Bronchus fibroblast of lung (primary cell): ENCODE measurements around the gene SKIC2. TPM values are rescaled to one million over a fixed set of nuclear protein-coding genes. Genes with fewer than 3 reads are reported as not detected.

Source experiments
- total RNA-seq: library from RNA; depleted of rRNA; stranded (reverse); fragments of >200 nt; gene quantifications from 2 replicates; pipeline ENCODE4 v1.2.3, GENCODE V29; 2015

Gene SKIC2
- total RNA-seq = 44.4 and 46.7 TPM in 2 replicates

DNA sequence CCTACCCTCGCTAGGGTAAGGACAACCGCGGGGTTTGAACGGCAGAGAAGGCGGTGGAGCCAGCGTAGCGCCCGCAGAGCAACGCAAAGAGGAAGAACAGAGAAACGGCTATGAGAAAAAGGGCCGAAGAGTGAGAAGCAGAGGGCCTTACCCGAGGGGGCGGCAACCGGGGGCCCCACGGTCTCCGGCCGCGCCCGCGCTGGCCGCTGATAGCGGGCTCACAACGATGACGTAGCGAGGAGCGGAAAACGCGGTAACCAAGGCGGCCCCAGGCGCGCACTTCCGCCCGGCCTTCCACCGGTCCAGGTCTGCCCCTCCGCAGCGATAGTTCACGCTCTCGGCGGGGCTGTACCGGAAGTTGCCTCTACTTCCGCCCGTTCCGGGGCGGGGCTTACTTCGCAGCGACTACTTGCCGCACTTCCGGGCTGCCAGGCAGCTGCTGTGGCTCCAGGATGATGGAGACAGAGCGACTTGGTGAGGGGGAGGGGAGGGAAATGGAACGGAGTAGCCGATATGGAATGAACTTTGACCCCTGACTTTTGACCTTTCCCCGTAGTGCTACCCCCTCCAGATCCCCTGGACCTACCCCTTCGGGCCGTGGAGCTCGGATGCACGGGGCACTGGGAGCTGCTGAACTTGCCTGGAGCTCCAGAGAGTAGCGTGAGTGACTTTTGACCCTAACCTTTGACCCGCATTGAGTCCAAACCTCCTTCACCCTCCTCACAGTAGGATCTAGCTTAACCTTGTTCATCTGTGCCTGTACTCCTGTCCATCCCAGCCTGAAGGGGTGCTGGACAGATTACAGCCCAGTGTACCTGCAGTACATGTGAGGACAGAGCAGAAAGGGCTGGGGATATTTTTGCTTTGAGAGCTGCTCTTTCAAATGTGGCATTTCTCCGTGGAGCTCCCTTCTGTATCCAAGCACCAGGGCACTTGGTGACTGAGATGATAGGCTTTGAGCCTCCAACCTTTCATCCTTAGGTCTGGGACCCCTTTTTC, at the start of gene SKIC2, which contains the start of gene NELFE:
Gene SKIC2 (plus strand): TSS at position 435 of the 999 bp plus-strand sequence. CDS start 18 bp downstream, at position 453.
Gene NELFE (minus strand): TSS at position 231 of the 999 bp plus-strand sequence. CDS start 525 bp downstream, outside the sequence.

DNA sequence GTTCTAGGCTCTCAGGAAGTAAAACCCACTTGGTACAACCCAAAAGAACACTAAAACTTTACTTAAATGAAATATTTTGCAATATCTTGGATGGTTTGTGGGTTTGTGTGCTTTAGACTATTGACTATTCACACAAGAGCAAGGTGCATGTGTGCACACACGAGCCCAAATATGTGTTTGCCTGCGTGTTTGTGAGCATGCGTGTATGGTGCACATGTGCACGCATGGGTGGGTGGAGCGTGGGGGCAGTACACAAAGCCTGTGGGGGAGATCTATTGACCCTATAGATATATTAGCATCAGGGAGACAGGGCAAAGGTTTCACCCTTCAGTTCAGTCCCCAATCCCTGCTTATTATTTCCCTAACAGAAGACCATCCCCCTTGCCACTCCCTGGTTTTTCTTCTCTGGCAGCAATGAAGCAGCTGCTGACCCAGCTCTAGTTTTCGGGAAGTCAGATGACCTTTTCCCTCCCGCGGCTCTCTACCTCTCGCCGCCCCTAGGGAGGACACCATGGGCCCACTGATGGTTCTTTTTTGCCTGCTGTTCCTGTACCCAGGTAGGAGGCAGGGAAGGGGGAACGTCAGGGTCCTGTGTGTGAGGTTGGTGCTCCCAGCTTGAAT, 31.6 kb upstream of the SKIC2 start, which contains the start of gene C2:
Gene C2 (plus strand): TSS at position 476 of the 621 bp plus-strand sequence. CDS start 36 bp downstream, at position 512.

DNA sequence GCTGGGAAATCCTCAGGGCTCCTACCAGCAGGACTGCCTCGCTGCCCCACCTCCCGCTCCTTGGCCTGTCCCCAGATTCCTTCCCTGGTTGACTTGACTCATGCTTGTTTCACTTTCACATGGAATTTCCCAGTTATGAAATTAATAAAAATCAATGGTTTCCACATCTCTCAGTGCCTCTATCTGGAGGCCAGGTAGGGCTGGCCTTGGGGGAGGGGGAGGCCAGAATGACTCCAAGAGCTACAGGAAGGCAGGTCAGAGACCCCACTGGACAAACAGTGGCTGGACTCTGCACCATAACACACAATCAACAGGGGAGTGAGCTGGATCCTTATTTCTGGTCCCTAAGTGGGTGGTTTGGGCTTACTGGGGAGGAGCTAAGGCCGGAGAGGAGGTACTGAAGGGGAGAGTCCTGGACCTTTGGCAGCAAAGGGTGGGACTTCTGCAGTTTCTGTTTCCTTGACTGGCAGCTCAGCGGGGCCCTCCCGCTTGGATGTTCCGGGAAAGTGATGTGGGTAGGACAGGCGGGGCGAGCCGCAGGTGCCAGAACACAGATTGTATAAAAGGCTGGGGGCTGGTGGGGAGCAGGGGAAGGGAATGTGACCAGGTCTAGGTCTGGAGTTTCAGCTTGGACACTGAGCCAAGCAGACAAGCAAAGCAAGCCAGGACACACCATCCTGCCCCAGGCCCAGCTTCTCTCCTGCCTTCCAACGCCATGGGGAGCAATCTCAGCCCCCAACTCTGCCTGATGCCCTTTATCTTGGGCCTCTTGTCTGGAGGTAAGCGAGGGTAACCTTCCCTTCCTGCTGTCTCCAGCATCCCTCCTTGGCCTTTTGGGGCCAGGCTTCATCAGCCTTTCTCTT, 13.2 kb upstream of the SKIC2 start, which contains the start of gene CFB:
Gene CFB (plus strand): TSS at position 589 of the 863 bp plus-strand sequence. CDS start 127 bp downstream, at position 716.

DNA sequence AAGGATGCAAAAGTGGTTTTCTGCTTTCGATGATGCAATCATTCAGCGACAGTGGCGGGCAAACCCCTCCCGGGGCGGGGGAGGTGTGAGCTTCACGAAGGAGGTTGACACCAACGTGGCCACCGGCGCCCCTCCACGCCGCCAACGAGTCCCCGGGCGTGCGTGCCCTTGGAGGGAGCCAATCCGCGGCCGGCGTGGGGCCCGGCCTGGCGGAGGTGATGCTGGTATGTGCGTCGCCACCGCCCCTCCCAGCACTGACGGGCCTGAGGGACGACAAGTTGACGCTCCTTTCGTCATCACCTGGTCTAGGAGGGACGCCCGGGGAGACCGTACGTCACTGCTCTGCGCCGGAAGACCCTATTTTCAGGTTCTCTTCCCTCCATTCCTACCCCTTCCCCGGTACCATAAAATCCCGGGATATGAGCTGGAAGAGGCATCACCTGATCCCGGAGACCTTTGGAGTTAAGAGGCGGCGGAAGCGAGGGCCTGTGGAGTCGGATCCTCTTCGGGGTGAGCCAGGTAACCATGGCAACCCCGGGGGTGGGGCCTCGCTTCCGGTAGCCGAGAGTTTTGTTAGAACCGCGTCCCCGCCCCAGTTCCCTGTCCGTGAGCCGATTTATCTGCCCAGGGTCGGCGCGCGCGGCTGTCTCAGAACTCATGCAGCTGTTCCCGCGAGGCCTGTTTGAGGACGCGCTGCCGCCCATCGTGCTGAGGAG, 13.2 kb downstream of the SKIC2 start, which contains the start of gene DXO:
Gene DXO (minus strand): TSS at position 146 of the 716 bp plus-strand sequence. CDS start 463 bp downstream, outside the sequence.

DNA sequence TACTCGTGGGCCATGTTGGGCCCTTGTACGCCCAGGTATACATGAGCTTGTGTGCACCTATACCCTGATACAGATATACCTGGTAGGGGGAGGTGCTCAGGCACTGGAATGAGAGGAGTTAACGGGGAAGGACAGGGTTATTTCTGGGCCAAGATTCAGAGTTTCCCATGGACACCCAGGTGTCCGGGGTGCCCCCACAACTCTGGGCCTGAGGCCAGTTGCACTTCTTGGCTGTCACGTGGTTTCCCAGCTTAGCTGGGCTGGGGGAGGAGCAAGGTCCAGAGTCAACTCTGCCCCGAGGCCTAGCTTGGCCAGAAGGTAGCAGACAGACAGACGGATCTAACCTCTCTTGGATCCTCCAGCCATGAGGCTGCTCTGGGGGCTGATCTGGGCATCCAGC, 22.8 kb downstream of the SKIC2 start, which contains the start of gene C4A:
Gene C4A (plus strand): TSS at position 314 of the 400 bp plus-strand sequence. CDS start 51 bp downstream, at position 365.

DNA sequence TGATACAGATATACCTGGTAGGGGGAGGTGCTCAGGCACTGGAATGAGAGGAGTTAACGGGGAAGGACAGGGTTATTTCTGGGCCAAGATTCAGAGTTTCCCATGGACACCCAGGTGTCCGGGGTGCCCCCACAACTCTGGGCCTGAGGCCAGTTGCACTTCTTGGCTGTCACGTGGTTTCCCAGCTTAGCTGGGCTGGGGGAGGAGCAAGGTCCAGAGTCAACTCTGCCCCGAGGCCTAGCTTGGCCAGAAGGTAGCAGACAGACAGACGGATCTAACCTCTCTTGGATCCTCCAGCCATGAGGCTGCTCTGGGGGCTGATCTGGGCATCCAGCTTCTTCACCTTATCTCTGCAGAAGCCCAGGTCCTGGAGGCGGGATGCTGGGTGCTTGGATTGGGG, 55.6 kb downstream of the SKIC2 start, which contains the start of gene C4B:
Gene C4B (plus strand): TSS at position 249 of the 400 bp plus-strand sequence. CDS start 51 bp downstream, at position 300.

Other genes with a start within 250 kb of the SKIC2 start
- not detected in 2 replicates for gene LY6G6D, start 243.8 kb upstream of the SKIC2 start, total RNA-seq
- not detected in 2 replicates for gene LY6G6C, start 237.4 kb upstream of the SKIC2 start, total RNA-seq
- not detected in 2 replicates for gene MPIG6B, start 235.8 kb upstream of the SKIC2 start, total RNA-seq
- gene DDAH2, start 229.9 kb upstream of the SKIC2 start, total RNA-seq = 56.0 and 63.8 TPM in 2 replicates
- 974 and 1,027 TPM in 2 replicates for gene CLIC1, start 222.6 kb upstream of the SKIC2 start, total RNA-seq
- gene MSH5, start 219.2 kb upstream of the SKIC2 start, total RNA-seq = 10.9 and 15.5 TPM in 2 replicates
- 3.2 and 5.8 TPM in 2 replicates for gene SAPCD1, start 196.5 kb upstream of the SKIC2 start, total RNA-seq
- 0.45 and 0.67 TPM in 2 replicates for gene VWA7, start 181.8 kb upstream of the SKIC2 start, total RNA-seq
- gene VARS1, start 163.4 kb upstream of the SKIC2 start, total RNA-seq = 90.6 and 111 TPM in 2 replicates
- gene LSM2, start 152.2 kb upstream of the SKIC2 start, total RNA-seq = 133 and 134 TPM in 2 replicates
- 0.30 and 0.50 TPM in 2 replicates for gene HSPA1L, start 143.9 kb upstream of the SKIC2 start, total RNA-seq
- gene HSPA1A, start 143.6 kb upstream of the SKIC2 start, total RNA-seq = 56.3 and 60.4 TPM in 2 replicates
- gene HSPA1B, start 131.4 kb upstream of the SKIC2 start, total RNA-seq = 112 and 118 TPM in 2 replicates
- gene NEU1, start 96.4 kb upstream of the SKIC2 start, total RNA-seq = 53.8 and 61.4 TPM in 2 replicates
- 0.45 TPM in 1 of 2 replicates, not detected in the other for gene SLC44A4, start 80.2 kb upstream of the SKIC2 start, total RNA-seq
- 38.7 and 39.8 TPM in 2 replicates for gene EHMT2, start 61.5 kb upstream of the SKIC2 start, total RNA-seq
- gene ZBTB12, start 57.1 kb upstream of the SKIC2 start, total RNA-seq = 3.0 and 3.3 TPM in 2 replicates
- 0.17 and 0.30 TPM in 2 replicates for gene C2, start 31.5 kb upstream of the SKIC2 start, total RNA-seq
- gene CFB, start 13.1 kb upstream of the SKIC2 start, total RNA-seq = 2.0 and 2.7 TPM in 2 replicates
- gene NELFE, start 204 bp upstream of the SKIC2 start, total RNA-seq = 142 and 144 TPM in 2 replicates
- gene DXO, start 13.0 kb downstream of the SKIC2 start, total RNA-seq = 17.5 and 21.9 TPM in 2 replicates
- gene C4A, start 22.9 kb downstream of the SKIC2 start, total RNA-seq = 2.7 and 2.8 TPM in 2 replicates
- gene C4B, start 55.6 kb downstream of the SKIC2 start, total RNA-seq = 1.5 and 2.2 TPM in 2 replicates
- gene CYP21A2, start 79.2 kb downstream of the SKIC2 start, total RNA-seq = 0.17 TPM in 1 of 2 replicates, not detected in the other
- gene TNXB, start 150.2 kb downstream of the SKIC2 start, total RNA-seq = under 0.01 and 0.17 TPM in 2 replicates
- gene ATF6B, start 169.1 kb downstream of the SKIC2 start, total RNA-seq = 25.9 and 31.4 TPM in 2 replicates
- gene FKBPL, start 171.1 kb downstream of the SKIC2 start, total RNA-seq = 6.4 and 6.7 TPM in 2 replicates
- 0.15 and 0.17 TPM in 2 replicates for gene PRRT1, start 192.8 kb downstream of the SKIC2 start, total RNA-seq
- gene PPT2, start 195.0 kb downstream of the SKIC2 start, total RNA-seq = 12.2 and 13.6 TPM in 2 replicates
- 0.89 and 1.2 TPM in 2 replicates for gene EGFL8, start 205.4 kb downstream of the SKIC2 start, total RNA-seq
- 68.5 and 73.0 TPM in 2 replicates for gene AGPAT1, start 216.9 kb downstream of the SKIC2 start, total RNA-seq
- gene RNF5, start 219.2 kb downstream of the SKIC2 start, total RNA-seq = 74.6 and 80.7 TPM in 2 replicates
- gene AGER, start 225.1 kb downstream of the SKIC2 start, total RNA-seq = 1.0 and 1.3 TPM in 2 replicates
- gene PBX2, start 231.0 kb downstream of the SKIC2 start, total RNA-seq = 26.9 and 31.5 TPM in 2 replicates
- gene GPSM3, start 233.5 kb downstream of the SKIC2 start, total RNA-seq = 11.3 and 15.0 TPM in 2 replicates